Amygdala (tissue), 56 donors: ENCODE data around the gene ZNF174.

Experiments
- DNase-seq, 56 donors: peaks; one replicate each; lab custom pipeline; 2025; lab: John Stamatoyannopoulos, UW

Gene ZNF174

DNA sequence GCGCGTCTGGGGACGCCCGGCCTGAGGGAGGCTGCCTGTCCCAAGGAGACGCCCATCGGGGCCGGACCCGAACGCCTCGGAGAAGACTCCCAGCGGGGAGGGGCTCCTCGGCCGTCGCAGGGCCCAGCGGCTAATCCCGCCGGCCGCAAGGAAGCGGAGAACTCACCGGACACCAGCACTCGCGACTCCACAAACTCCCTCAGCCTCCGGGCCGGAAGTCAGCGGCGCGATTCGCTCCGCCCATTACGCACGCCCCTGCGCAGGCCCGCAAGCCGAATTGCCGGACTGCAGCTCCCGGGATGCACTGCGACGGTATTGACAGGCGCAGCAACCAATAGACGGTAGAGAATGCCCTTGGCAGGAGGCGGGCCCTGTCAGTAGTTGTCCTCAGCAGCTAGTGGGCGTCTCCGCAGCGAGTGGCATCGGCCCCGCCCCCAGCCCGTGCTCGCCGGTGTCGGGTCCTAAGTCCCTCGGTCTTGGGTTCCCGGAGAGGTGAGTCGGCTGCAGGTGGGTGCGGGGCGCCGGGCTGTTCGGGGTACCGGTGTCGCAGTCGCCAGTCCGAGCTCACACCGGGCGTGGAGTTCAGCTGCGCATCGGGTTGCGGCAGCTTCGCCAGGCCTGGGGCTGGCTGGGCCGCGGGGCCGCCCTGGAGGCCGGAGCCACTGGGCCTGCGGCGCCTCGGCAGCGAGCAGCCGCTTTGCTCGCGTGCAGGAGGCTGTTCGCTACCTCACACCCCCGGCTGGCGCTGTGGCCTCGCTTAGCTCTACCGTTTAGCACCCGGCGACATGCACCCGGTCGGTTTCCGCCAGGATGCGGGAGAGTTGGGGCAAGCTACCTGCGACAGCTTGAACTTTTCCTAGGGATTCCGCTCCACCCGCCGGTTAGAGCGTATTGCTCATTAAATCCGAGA lies at the start of gene ZNF174, which contains the start of gene ZSCAN32:
TSS of gene ZNF174 (plus strand) at position 437 of the 910 bp plus-strand sequence. CDS start 790 bp downstream, outside the sequence.
TSS of gene ZSCAN32 (minus strand) at position 226 of the 910 bp plus-strand sequence. CDS start 3,447 bp downstream, outside the sequence.
- peak; percentile 90 to 99 (median 98) for DNase-seq

DNA sequence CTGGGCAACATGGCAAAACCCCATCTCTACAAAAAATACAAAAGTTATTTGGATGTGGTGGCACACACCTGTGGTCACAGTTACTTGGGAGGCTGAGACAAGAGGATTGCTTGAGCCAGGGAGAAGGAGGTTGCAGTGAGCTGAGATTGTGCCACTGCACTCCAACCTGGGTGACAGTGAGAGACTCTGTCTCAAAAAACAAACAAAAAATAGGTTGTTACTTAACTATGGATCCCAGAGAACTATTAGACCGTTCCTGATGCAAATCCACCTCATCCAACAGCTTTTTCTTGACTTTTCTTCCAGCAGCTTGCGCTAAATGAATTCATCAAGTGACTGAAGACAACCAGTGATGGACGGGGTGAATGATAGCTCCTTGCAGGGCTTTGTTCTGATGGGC lies 45.4 kb upstream of the ZNF174 start, which contains the start of gene OR2C1:
TSS of gene OR2C1 (plus strand) at position 301 of the 400 bp plus-strand sequence. CDS start at position 353, 52 bp downstream.
- DNase-seq: no peak

DNA sequence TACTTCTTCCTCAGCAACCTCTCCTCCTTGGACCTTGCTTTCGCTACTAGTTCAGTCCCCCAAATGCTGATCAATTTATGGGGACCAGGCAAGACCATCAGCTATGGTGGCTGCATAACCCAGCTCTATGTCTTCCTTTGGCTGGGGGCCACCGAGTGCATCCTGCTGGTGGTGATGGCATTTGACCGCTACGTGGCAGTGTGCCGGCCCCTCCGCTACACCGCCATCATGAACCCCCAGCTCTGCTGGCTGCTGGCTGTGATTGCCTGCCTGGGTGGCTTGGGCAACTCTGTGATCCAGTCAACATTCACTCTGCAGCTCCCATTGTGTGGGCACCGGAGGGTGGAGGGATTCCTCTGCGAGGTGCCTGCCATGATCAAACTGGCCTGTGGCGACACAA lies 44.9 kb upstream of the ZNF174 start:
- no peak for DNase-seq

DNA sequence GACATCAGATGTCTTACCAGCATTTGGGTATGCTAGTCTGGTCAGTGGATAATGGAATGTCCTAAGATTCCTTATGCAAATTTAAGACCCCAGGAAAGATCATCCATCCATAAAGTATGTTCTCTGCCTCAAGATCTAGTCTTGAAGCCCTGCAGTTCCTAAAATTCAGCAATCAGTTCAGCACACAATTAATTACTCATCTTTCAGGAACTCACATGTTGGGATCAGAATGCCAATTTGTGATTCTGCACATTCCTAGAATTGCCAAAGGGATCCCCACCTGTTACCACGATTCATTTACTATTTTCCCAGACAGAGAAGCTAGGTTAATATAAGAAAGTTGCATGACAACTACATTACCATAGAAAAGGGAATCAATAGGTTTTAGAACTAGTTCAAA lies 42.1 kb upstream of the ZNF174 start:
- no peak for DNase-seq

DNA sequence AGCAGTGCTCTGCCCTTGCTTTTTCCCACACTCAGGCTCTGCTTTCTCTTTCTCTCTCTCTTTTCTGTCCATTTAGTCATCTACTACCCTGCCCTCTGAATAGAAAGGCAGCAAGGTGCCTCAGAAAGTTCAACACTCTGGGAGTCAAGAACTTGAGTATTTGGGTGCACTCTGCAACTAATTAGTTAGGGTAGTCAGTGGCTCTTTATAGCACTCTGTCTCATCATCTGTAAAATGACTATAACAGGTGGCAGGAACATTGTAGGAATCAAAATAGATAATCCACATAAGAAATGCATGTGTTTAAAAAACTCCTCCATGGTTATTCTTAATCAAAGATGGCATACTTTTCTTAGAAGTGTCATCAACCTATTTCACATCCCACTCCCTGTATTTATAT lies 38.1 kb upstream of the ZNF174 start:
- DNase-seq: no peak

DNA sequence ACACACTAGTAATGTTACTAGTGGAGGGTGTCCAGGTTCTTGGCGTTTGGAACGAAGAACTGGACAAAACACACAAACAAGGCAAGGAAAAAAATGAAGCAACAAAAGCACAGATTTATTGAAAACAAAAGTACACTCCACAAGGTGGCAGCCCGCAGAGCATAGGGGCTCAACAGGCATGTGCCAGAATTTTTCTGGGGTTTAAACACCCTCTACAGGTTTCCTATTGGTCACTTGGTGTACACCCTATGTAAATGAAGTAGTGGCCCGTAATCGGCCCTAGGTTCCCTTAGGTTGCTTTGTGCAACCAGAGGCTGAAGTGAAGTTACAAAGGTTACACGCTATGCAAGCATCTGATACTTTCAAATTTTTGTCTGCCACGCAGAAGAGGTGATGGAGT lies 37.2 kb upstream of the ZNF174 start:
- no peak for DNase-seq

DNA sequence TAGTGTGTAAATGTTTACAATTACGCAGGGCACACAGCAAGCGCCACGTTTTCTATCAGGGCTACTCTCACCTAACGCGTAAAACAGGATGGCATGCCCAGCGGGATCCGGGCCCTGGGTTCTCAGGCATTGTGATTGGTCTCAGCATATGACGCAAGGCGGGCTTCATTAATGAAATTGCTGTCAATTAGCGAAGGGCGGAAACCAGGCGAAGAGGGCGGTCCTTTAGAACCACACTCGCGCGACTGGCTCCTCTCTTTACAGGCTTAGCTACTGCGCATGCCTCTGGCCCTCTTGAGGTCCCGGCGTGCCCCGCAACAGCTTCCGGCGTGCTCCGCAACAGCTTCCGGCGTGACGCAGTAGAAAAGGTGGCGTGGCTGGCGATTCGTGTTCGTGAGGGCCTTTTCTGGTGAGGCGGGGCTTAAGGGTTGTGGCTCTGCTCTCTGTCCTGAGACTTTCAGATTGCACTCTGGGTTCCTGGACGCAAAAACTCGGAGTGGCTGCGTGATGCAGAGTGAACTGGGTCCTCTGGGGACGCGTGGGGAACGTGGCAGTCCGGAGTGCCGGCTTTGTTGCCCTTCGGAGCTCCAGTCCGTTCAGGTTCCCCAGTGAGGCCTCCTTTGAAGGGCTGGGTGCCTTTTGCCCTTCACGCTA lies 36.1 kb upstream of the ZNF174 start:
- peak; percentile 46 to 97 (median 87) for DNase-seq

DNA sequence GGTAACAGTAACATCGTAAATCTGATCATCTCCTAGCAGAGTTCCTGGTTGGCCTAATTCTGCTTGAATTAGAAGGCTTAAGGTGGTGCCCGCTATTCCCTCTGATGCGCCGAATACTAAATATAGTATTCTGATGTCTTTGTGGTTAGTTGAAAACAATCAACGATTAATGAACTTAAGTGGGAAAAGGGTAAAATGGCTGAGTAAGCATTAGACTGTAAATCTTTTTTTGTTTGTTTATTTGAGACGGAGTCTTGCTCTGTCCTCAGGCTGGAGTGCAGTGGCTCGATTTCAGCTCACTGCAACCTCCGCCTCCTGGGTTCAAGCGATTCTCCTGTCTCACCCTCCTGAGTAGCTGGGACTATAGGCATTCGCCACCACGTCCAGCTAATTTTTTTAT lies 31.9 kb upstream of the ZNF174 start:
- no peak for DNase-seq

DNA sequence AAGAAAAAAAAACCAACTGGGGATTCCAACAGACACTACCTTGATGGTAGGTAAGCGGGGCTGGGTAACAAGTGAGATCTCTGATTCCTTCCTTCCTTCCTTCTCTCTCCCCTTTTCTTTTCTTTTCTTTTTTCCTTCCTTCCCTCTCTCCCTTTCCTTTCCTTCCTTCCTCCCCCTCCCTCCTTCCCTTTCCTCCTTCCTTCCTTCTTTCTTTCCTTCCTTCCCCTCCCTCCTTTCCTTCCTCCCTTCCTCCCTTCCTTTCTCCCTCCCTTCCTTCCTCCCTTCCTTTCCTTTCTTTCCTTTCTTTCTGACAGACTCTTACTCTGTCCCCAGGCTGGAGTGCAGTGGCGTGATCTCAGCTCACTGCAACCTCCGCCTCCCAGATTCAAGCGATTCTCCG lies 25.3 kb upstream of the ZNF174 start:
- DNase-seq: no peak

DNA sequence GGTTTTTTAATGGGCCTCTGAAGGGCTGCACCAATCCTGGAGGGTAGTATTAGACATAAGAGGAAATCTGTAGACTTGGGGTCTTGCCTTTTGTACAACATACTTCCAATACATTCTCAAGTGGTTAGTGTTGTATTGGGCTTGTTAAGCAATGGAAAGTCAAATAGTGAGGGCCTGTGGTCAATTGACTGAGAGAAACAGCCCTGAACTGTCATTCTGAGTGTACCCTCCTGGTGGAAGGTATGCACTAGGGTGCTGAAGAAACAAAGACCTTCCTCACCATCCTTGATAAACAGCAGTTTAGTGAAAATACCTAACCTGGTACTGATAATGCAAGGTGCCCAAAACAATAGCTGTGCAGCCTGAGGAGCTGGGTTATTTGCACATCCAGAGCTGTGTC lies 23.1 kb upstream of the ZNF174 start:
- DNase-seq: no peak

DNA sequence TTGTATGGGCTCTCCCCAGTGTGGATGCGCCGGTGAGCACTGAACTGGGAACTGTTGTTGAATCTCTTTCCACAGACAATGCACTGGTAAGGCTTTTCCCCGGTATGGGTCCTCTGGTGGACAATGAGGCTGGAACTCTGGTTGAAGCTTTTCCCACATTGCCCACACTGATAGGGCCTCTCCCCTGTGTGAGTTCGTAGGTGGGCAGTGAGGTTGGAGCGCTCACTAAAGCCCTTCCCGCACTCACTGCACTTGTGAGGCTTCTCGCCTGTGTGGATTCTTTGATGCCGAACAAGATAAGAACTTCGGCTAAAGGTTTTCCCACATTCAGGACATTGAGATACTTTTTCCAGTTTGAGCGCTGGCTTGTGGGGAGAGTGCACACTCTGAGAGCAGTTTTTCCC lies 18.0 kb upstream of the ZNF174 start:
- DNase-seq: no peak

DNA sequence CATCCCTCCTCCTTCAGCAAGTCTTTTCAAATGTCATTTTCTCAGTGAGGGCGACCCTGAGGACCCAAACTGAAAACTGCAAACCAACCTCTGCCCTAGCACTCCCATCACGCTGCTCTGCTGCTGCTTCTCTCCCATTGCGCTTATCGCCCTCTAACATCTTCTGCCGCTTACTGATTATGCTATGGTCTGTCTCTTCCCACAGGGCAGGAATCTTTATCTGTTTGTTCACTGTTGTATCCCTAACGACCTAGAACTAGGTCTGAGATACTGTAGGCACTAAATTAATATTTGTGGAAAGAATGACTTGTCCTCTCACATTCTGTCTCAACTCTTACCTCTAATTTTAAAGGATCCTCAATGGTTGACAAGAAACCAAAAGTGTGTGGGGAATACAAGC lies 12.7 kb upstream of the ZNF174 start:
- no peak for DNase-seq

DNA sequence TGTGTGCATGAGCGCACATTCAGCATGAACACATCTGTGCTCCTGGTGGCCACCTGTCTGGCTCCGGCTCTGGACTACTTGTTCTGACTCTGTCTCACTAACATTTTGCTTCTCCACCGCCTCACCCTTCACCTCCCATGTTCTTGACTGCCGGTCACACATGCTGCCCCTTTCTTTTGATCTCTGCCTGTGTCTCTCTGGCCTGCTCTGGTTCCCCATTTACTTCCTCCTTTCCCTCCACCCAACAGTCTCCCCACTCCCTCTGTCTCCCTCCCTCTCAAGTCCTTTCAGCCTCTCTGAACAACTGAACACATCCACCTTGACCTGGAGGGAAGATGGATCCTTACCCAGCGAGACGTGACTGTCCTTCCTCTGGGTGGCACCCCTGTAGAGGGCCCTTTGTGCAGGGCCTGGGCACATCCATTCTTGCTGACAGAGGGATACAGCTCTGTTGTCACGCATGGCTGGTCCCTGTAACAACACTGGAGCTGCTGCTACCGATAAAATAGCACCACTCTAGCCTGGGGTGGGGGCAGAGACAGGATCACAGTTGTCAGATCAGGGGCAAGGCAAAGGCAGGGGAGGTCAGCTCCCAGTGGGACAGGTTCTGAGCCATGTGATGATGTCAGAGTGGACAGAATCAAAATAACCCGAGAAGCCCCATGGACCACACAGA lies 11.2 kb upstream of the ZNF174 start:
- no peak for DNase-seq

DNA sequence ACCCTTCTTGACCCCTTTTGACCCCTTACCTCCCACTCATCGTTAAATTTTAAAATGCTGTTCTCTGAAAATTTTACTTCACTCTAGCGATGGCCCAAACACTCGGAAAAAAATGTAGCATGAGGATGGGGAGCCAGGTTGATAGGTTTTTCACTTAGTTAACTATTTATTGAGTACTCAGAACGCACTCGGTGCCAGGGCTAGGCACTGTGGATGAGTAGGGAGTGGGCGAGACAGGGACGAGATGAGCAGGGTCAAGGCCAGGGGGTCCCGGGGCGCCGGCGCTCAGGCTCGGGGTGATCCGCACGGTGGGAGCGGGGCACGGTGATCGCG lies 603 bp upstream of the ZNF174 start:
- no peak for DNase-seq

DNA sequence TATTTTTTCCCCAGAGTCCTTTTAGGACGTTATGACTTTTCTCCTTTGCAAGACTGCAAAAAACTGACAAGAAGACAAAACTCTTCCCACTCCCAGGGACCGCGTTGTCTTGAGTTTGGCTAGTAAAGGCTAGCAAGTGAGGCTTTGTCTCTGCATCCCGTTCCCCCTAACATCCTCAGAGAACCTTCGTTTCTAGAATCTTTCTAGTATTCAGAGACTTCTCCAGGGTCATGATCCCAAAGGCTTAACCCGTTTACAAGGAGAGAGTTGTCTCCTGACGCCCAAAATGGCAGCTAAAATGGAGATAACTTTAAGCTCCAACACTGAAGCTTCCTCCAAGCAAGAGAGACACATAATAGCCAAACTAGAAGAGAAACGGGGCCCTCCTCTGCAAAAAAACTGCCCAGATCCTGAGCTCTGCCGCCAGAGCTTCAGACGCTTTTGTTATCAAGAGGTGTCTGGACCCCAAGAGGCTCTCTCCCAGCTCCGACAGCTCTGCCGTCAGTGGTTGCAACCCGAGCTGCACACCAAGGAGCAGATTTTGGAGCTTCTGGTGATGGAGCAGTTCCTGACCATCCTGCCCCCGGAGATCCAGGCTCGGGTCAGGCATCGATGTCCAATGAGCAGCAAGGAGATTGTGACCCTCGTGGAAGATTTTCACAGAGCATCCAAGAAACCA lies 843 bp downstream of the ZNF174 start:
- peak in 2 of 56 donors; percentile 16 to 21 for DNase-seq

DNA sequence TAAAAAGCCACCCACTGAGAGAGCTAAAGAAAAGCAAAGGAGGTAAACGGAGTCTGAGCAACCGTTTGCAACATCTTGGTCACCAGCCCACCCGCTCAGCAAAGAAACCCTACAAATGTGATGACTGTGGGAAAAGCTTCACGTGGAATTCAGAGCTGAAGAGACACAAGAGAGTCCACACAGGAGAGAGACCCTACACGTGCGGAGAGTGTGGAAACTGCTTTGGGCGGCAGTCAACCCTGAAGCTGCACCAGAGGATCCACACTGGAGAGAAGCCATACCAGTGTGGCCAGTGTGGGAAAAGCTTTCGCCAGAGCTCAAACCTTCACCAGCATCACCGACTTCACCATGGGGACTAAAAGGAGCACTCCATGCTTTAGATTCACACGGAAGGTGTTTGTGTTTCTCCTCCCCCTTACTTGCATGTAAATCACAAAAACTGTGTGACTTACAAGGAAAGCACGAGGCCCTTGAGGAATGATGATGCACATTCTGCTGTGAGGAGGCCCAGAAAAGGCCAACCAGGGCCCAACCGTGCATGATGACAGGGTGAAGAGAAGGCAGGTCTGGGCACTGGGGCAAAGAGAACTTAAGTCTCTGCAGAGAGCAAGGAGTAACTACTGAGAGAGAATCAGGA lies 7.7 kb downstream of the ZNF174 start:
- no peak for DNase-seq

DNA sequence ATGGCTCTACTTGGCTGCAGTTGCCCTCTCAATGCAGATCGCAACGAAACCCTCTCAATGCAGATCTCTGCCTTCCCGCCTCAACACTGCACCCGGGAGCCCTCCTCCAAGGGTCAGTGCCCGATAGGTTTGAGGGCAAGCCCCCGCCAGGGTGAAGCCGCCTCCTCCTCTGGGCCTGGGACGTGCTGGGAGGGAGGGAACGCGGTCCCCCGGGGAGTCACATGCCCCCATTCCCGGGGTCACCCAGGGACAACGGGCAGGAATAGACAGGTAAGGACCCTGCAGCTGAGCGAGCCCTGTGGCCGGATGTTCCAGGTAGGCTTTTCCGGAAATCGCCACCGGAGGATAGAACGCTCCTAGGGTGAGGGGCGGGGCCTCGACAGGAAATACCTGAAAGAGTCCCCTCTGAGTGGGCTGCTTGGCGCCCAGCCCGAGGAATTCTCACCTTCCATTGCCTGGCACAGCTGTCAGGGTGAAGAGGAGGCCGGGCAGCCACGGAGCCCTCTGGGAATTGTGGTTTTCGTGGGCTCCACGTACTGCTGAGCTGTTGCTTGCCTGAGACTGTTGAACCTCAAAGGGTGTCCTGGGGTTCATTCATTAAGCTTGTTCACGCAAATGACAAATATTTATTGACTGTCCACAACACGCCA lies 12.8 kb downstream of the ZNF174 start:
- no peak for DNase-seq

DNA sequence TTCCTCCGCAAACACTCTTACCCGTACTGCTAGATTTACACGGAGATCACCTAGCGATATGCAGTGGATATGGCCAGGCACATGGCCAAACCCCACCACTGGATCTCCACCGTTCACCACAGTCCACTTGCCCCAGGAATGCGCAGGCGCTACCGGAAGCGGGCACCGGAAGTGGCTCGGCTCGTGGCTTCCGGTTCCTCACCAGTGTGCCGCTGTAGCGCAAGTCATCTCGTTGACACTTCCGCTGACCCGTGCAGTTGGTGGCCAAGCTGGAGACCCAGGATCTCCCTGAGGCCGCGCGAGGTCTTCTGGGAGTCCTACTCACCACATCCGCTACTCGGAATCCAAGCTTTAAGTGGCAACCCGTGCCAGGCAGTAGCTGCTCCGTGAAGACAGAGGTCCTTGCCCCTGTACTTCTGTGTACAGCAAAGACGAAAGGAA lies 30.8 kb downstream of the ZNF174 start:
- DNase-seq: peak in 31 of 56 donors; percentile 5 to 68 (median 24)

DNA sequence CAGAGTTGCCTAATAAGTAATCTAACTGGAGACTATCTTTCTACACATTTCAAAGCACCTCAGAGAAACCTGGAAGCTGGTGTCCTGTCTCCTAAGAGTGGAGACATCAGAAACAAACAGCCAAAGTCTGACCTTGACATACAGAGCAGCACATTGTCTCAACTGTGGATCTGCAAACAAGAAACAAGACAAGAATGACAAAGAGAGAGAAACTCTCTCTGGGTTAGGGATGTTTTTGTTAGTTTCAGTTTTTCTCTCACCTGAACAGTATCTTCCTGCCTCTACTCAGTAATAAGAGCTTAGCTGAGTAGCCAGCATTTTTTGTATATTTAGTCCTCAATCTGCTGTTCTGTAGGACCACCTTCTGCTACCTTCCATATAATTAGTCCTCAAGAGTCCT lies 33.4 kb downstream of the ZNF174 start:
- DNase-seq: no peak
